Dedifferentiated amniotic fluid mesenchymal stem cell (primary cell): ENCODE data around the gene CNTNAP3.
"Not testable (repeated sequence)": the region's sequence is repeated elsewhere in the genome, so short reads cannot be mapped to it uniquely, and the experiment has no call there.

Experiments
- DNase-seq: peaks from one replicate; pipeline ENCODE4 v3.0.0-alpha.2; 2016; ENCODE audit errors: extremely low spot score

CNTNAP3 gene

DNA sequence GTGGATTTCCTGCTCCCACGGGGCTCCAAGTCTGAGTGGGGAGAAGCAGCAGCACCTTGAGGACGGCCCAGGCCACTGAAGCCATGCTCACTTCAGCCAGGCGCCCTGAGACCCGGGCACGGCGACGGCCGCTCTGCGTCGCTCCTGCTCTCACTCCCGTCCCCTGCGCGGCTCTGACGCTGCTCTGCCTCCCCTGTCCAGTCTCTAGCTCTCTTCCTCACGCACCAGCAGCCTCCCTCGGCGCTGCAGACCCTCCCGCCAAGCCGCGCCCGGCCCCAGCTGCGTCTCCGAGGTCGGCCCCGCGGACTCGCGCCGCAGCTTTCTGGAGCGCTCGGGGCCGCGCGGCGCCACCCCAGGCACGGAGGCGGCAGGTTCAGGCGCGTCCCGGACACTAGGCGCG, at the start of gene CNTNAP3:
CNTNAP3 (minus strand) TSS at position 188 of the 400 bp plus-strand sequence; CDS start at position 85, 103 bp downstream.
- DNase-seq = not testable (repeated sequence)

GRCh38 chr9:39279995-39280394, 8.0 kb downstream of the CNTNAP3 start:
- not testable (repeated sequence) for DNase-seq

- not testable (repeated sequence) for DNase-seq
Observed at GRCh38 chr9:39242513-39242912, 45.5 kb downstream of the CNTNAP3 start.

DNA sequence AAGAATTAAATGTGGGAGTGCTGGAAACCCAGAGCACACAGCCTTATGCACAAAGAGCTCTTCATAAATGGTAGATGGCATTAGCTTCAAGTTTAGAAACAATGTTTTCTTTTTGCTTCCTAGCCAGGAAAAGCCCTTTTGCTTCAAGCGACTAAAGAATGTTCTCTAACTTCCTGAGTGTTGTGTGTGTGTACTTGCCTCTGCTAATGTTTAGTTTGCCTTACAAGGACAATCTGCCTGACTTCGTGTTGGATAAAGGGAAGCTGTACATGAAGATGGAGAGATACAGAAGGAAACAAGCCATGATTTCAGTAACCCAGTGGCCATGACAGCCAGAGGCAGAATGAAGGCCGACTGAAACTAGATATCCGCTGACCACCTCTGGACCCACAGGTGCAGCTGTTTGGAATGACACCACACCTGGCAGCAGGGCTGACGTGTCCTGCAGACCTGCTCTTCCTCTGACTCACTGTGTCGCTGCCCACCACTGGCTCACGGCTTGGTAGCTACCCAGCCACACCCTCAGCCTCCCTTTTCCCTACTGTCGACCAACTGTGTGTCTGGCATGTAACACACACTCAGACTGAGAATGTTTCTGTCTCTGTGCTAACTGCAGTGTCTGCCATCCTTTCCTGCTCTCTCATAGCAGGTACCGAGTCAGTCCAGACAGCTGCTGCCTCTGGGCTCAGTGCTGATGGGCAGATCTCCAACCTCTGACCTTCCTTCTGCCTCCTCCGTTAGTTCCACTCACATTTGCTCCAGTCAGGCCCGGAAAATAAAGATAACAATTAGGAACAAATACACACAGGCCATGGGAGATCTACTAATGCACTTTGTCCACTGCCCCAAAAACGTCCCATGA, 55.6 kb downstream of the CNTNAP3 start:
- not testable (repeated sequence) for DNase-seq

GRCh38 chr9:39215976-39216375, 72.0 kb downstream of the CNTNAP3 start:
- not testable (repeated sequence) for DNase-seq

DNA sequence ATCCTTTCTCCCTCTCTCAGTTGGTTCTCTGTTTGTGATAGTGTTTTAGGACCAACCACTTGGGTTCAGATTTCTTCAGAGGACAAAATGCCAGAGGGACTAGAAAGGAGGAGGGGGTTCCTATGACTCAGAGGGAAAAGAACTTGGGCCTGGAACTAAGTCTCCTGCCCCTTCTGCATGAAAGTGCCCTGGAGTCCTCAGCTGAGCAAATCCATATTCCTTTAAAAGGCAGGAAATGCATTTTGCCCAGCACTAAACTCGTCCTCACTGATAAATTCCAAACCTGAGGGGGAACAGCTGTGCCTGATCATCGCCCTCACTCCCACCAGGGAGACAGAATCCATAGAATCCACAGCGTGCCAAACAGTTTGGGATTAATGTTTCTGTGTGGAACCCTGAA, 78.2 kb downstream of the CNTNAP3 start:
- DNase-seq = not testable (repeated sequence)

DNA sequence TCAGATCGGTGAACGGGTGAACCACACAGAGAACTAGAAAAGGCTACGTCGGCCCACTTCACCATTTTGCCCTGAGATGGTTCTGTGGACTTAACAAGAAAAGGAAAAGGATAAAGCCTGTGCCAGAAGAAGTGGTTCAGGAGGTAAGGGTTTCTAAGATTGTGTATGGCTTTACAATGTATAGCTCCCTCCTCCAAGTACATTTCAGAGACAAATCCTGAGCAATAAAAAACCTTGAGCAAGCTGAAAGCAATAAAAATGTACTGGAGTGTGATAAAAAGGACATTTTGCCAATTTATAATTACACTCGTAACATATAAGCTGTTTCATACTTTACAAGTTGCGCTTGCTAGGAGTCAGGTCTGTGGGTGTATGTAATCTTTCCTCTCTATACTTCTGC, 81.3 kb downstream of the CNTNAP3 start:
- not testable (repeated sequence) for DNase-seq

DNA sequence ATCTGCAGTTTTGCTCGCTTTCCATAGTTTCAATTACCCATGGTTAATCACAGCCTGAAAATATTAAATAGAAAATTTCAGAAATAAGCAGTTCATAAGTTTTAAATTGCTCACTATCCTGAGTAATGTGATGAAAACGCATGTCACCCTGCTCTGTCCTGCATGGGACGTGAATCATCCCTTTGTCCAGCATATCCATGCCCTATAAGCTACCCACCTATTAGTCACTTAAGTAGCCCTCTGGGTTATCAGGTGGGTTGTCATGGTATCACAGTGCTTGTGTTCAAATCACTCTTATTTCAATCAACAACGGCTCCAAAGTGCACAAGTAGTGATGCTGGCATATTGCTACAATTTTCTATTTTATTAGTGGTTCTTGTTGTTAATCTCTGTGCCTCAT, 82.1 kb downstream of the CNTNAP3 start:
- DNase-seq = not testable (repeated sequence)

- not testable (repeated sequence) for DNase-seq
Observed at GRCh38 chr9:39200412-39200811, 87.6 kb downstream of the CNTNAP3 start.

- DNase-seq = not testable (repeated sequence)
Observed at GRCh38 chr9:39198000-39198709, 89.8 kb downstream of the CNTNAP3 start.

DNA sequence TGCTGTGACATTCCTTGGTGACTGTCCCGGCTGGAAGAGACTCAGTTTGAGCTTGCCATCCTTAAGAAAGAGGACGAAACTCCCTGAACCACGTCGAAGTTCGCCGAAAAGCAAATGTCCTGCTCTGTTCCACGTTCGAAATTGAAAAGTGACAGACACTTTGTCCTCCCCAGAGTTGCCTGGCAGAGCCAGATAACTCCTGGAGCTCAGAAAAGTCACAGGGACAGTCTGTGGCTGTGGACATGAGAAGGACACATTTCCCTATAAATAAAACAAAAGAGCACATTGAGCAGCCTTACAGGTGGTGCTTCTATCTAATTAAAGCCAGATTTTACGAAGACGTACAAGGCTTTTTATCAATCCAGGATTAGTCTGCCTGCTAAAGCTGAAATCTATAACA, 116.6 kb downstream of the CNTNAP3 start:
- DNase-seq = not testable (repeated sequence)

DNA sequence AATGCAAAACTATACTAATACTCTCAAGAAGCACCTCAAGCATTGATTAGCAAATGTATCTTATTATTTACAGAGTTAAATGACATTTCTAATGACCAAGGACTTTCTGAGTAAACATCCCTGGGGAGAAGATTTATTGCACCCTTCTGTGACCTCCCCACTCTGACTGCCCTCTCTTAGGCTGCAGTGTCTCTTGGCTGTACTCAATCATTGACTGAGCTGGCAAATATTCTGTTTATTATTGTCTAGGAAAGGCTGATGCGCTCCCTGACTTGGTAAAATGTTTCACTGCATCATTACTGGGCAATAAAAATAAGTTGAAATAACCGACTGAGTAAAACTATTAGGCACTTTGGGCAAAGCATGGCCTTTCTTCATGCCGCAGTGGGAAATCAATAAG, 130.3 kb downstream of the CNTNAP3 start:
- not testable (repeated sequence) for DNase-seq

DNA sequence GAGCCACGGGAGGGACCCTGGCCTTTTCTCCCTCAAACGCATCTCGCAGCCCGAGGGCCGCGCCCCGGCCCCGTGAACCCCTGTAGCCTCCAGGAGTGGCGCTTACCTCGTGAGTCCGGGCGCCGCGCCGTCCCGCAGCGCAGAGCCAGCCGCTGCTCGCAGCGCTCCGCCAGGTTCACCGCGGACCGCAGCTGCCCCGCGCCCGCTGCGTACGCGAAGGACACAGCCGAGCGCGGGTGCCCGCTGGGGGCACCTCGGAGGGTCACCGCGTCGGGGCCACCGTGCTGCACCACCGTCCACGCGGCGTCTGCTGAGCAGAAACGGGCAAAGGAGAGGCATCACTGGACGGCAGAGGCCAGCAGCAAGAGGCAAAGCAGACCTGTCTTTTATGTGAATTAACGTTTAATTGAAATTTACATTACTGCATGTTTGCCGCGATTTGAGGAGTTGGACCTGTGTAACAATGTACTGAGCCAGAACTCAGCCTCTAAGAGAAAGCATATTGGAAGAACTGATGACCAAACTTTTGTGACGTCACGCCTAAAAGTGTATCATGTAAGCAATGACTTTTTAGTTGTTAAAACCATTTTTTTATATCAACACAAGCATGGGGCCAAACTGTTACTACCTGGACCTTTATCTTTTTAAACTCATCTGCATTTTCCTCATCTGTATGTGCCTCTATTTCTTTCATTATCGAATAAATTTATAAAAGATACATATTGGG, 155.0 kb downstream of the CNTNAP3 start:
- DNase-seq = not testable (repeated sequence)

GRCh38 chr9:39121401-39121800, 166.6 kb downstream of the CNTNAP3 start:
- DNase-seq = not testable (repeated sequence)

GRCh38 chr9:39111746-39112145, 176.2 kb downstream of the CNTNAP3 start:
- DNase-seq = not testable (repeated sequence)

GRCh38 chr9:39108145-39108544, 179.8 kb downstream of the CNTNAP3 start:
- DNase-seq = no peak

DNA sequence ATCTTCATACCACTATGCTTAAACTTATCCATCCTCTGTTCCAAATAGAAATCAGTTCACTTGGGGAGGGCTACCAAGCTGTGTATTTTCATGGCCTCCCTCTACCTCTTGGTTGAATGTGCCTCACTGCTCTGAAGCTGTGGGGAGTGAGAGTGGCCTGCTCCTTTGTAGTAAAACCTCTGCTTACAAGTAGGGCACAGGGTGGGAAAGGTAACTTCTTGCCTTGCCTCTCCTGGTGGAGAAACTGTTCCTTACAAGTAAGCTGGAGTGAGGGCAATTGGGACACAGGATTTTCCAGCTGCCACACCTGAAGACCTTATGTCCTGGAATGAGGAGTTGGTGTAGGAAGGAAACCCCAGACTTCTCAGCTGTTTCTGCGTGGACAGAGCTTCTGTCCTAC, 190.8 kb downstream of the CNTNAP3 start:
- not testable (repeated sequence) for DNase-seq

DNA sequence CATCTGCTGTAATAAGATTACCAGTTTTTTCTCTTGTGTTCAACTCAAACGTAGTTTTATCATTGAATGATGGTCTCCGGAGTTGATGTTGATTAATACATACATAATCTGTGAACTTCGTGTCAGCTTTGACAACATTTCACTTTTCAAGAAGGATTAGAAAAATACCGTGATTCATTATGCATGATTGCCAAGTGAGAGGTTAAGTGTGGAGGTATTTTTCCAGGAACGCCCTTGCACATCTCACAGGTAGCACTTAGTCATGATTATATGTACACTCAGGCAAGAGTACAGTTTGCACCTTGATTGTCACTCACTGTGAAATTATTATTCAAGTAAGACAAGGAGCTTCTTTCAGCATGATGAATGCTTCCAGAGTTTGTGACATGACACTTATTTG, 202.7 kb downstream of the CNTNAP3 start:
- DNase-seq = not testable (repeated sequence)

- not testable (repeated sequence) for DNase-seq
Observed at GRCh38 chr9:39082574-39082973, 205.4 kb downstream of the CNTNAP3 start.

DNA sequence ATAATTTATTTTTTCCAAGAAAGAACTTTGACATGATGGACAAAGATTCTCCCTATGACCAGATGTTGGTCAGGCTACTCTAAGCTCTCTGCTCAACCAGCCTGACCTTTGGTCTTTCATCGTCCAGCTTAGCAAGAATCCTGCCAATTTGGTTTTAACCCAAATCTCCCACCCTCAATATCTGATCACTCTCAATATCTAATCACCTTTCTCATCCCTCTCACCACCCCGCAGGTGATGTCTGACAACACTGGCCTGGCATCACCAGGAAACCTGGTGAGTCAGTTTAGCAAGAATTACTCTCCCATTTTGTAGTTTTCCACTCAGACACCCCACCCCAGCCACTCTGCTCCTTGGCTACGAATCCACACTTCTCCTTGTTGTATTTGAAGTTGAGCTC, 207.9 kb downstream of the CNTNAP3 start:
- DNase-seq = not testable (repeated sequence)

GRCh38 chr9:39078621-39079256, 209.2 kb downstream of the CNTNAP3 start:
- DNase-seq = not testable (repeated sequence)
